K562 (cell line): ENCODE data around the gene VAT1L. TPM values are rescaled to one million over a fixed set of nuclear protein-coding genes. Genes with fewer than 3 reads are reported as not detected.

Experiments used
- ATAC-seq: fragments of 200-7000 bp; cut with Tn5 transposase; 3 replicates; pipeline ENCODE4 v1.9.1; 2020; ENCODE audit warnings: moderate library complexity
- BruUV-seq: library from RNA; stranded (reverse); fragments of 400-500 nt; replicated peaks from 2 replicates; lab custom pipeline; 2021; lab: Mats Ljungman, UMichigan
- CTCF ChIA-PET: fragments of 300-600 bp; formaldehyde crosslinking; extraction: SDS; loops from one replicate; lab custom pipeline; 2021; ENCODE audit warnings: low intra/inter-chr PET ratio; lab: Yijun Ruan, JAX
- POLR2A ChIA-PET: fragments of 300-600, 350-650 bp; sonication (Branson Sonifier 250); formaldehyde crosslinking; extraction: SDS; loops from one replicate; lab custom pipeline; 2021; ENCODE audit warnings: antibody characterized with exemption, inconsistent platforms; lab: Yijun Ruan, JAX
- DNase-seq, 4 experiments: peaks; one replicate each; pipeline versions ENCODE4 v3.0.0 to v3.0.0-alpha.2; 2011 to 2018; ENCODE audit warnings: low spot score in 3 of 4, mixed read lengths in 3 of 4; ENCODE audit errors: extremely low read depth in 1 of 4
- FAIRE-seq: peaks from 2 replicates; lab custom pipeline; 2011; peaks lifted over from hg19 to GRCh38; lab: Jason Lieb, UNC
- H2AFZ ChIP-seq: 2 replicates; pipeline ENCODE4 v1.6.0; 2011; ENCODE audit warnings: low read depth, low read length, control low read depth, inconsistent platforms
- H3K27ac ChIP-seq: fragments of 200-600 bp; 3 replicates; pipeline ENCODE4 v1.8.0; 2011; ENCODE audit warnings: low read depth, mild to moderate bottlenecking, control low read depth, inconsistent platforms, low read length, moderate library complexity, mixed read lengths; ENCODE audit errors: extremely low read depth
- H3K27me3 ChIP-seq, 2 experiments: fragments of 300-600 bp in 1 of 2; 2 replicates in 1 of 2; 3 replicates in 1 of 2; pipeline versions ENCODE4 v1.6.0 to v1.8.0; 2011; ENCODE audit warnings: inconsistent platforms in 2 of 2, low read length in 2 of 2, mild to moderate bottlenecking in 1 of 2, mixed read lengths in 1 of 2, moderate library complexity in 1 of 2; ENCODE audit not compliant: control insufficient read depth in 2 of 2, insufficient read depth in 2 of 2
- H3K36me3 ChIP-seq: fragments of 300-600 bp; 3 replicates; pipeline ENCODE4 v1.8.0; 2011; ENCODE audit warnings: mild to moderate bottlenecking, low read length, inconsistent platforms; ENCODE audit not compliant: control insufficient read depth, insufficient read depth
- H3K4me1 ChIP-seq, 2 experiments: fragments of 200-600 bp in 1 of 2; replicated peaks in 1 of 2; 2 replicates in 1 of 2; 3 replicates in 1 of 2; pipeline versions ENCODE4 v1.5.1 to v1.8.0; 2011; ENCODE audit warnings: inconsistent platforms in 2 of 2, low read length in 2 of 2, mild to moderate bottlenecking in 1 of 2, mixed read lengths in 1 of 2, moderate library complexity in 1 of 2; ENCODE audit not compliant: control insufficient read depth in 2 of 2, insufficient read depth in 2 of 2
- H3K4me2 ChIP-seq: 2 replicates; pipeline ENCODE4 v1.6.1; 2011; ENCODE audit warnings: low read length, control low read depth, inconsistent platforms, mixed read lengths; ENCODE audit not compliant: insufficient read depth
- H3K4me3 ChIP-seq: fragments of 200-600 bp; sonication (generic), shearing (Covaris generic); 2 replicates; pipeline ENCODE4 v1.5.1; 2016; ENCODE audit warnings: control low read depth, inconsistent platforms
- H3K79me2 ChIP-seq: fragments of 200-600 bp; 3 replicates; pipeline ENCODE4 v1.8.0; 2011; ENCODE audit warnings: low read length, inconsistent platforms; ENCODE audit not compliant: control insufficient read depth, insufficient read depth
- H3K9ac ChIP-seq, 2 experiments: 2 replicates each; pipeline versions ENCODE4 v1.6.0 to v1.6.1; 2011; ENCODE audit warnings: low read depth in 2 of 2, low read length in 2 of 2, control low read depth in 1 of 2, inconsistent platforms in 1 of 2, mild to moderate bottlenecking in 1 of 2, mixed read lengths in 1 of 2; ENCODE audit not compliant: insufficient read depth in 1 of 2
- H3K9me1 ChIP-seq: one replicate; pipeline ENCODE4 v1.6.0; 2011; ENCODE audit warnings: inconsistent platforms, mild to moderate bottlenecking, low read length, moderate library complexity; ENCODE audit not compliant: control insufficient read depth, insufficient read depth
- H3K9me3 ChIP-seq: replicated peaks from 2 replicates; pipeline ENCODE4 v1.5.1; 2011; ENCODE audit warnings: low read depth, low read length, inconsistent platforms; ENCODE audit not compliant: control insufficient read depth, insufficient read depth
- H4K20me1 ChIP-seq: replicated peaks from 2 replicates; pipeline ENCODE4 v1.6.1; 2011; ENCODE audit warnings: low read length, inconsistent platforms, mixed read lengths; ENCODE audit not compliant: control insufficient read depth, insufficient read depth
- ARHGAP35 ChIP-seq: fragments of 450-650 bp; IDR thresholded peaks from 2 replicates; pipeline ENCODE4 v1.6.1; 2018; ENCODE audit not compliant: partially characterized antibody
- HNRNPK ChIP-seq: fragments of 200-400 bp; formaldehyde crosslinking; IDR thresholded peaks from one replicate; pipeline ENCODE4 v1.6.1; 2018; ENCODE audit warnings: mild to moderate bottlenecking, low read depth, low read length; ENCODE audit not compliant: poor library complexity, severe bottlenecking
- KHSRP ChIP-seq: fragments of 450-650 bp; IDR thresholded peaks from 2 replicates; pipeline ENCODE4 v1.6.1; 2017
- RAD21 ChIP-seq, 2 experiments: fragments of 250-450 bp in 1 of 2; fragments of 450-650 bp in 1 of 2; sonication (Bioruptor Pico) in 1 of 2; formaldehyde crosslinking in 1 of 2; IDR thresholded peaks in 1 of 2; conservative IDR thresholded peaks in 1 of 2; 2 replicates each; pipeline versions ENCODE4 v1.4.0 to v1.8.0; 2020 to 2022; ENCODE audit warnings: mild to moderate bottlenecking in 2 of 2, moderate library complexity in 1 of 2
- ZNF3 ChIP-seq: fragments of 250-450 bp; sonication (Bioruptor Pico); IDR thresholded peaks from 2 replicates; pipeline ENCODE4 v1.5.0; 2021; ENCODE audit warnings: mild to moderate bottlenecking, moderate library complexity
- WGBS: fragments of 100-300 bp; shearing (Covaris generic); methylation state at CpG from one replicate; pipeline ENCODE4 v1.1.6; 2016; ENCODE audit warnings: low coverage, mixed read lengths; ENCODE audit not compliant: insufficient coverage; ENCODE audit errors: missing lambda C conversion rate; 5-methylcytosine and 5-hydroxymethylcytosine counted together
- in situ Hi-C: fragments of 300-500 bp; cut with MboI; formaldehyde crosslinking; loops from 4 replicates; pipeline ENCODE4 v1.15.0; 2018; ENCODE audit warnings: inconsistent platforms, mixed read lengths
- intact Hi-C: fragments of 100-400 bp; cut with micrococcal nuclease; formaldehyde crosslinking; loops from 2 replicates; pipeline ENCODE4 v1.14.2; 2022
- polyA plus RNA-seq, 8 experiments: library from polyadenylated mRNA; depleted of rRNA in 4 of 8; stranded (reverse) in 5 of 8; unstranded in 3 of 8; fragments of >200 nt; fragmentation: Nextera tagmentation in 2 of 8; fragmentation: Illumina TruSeq in 1 of 8; extraction: Ambion mirVana in 2 of 8; extraction: Trizol in 1 of 8; gene quantifications; 2 replicates each; pipeline versions ENCODE4 v1.2.1 to v1.2.3, GENCODE V29; 2011 to 2014; ENCODE audit warnings: inconsistent platforms in 1 of 8, missing spikeins in 1 of 8
- total RNA-seq, 7 experiments: library from RNA; depleted of rRNA in 6 of 7; stranded (reverse); fragments of >200 nt in 6 of 7; fragmentation: Illumina TruSeq in 2 of 7; extraction: Trizol in 2 of 7; gene quantifications; 2 replicates each; pipeline versions ENCODE4 v1.2.1 to v1.2.3, GENCODE V29; 2011 to 2021; ENCODE audit warnings: low replicate concordance in 1 of 7
- TF ChIP-seq, protein P1 (sequence below): fragments of 250-450 bp; sonication (Bioruptor Pico); IDR thresholded peaks from 2 replicates; pipeline ENCODE4 v1.8.0; 2022; ENCODE audit warnings: moderate library complexity, mild to moderate bottlenecking, inconsistent platforms
- TF ChIP-seq, protein P2 (sequence below), 3 experiments: IDR thresholded peaks in 2 of 3; conservative IDR thresholded peaks in 1 of 3; 2 replicates each; pipeline ENCODE4 v1.5.1; 2011 to 2012; ENCODE audit warnings: low read length in 3 of 3, mild to moderate bottlenecking in 3 of 3, control low read depth in 2 of 3, improper control_type of control experiment in 1 of 3, inconsistent platforms in 1 of 3, low read depth in 1 of 3, mixed read lengths in 1 of 3, moderate library complexity in 1 of 3; ENCODE audit not compliant: insufficient read depth in 2 of 3
- TF ChIP-seq, protein P3 (sequence below): fragments of 250-450 bp; sonication (Bioruptor Pico); IDR thresholded peaks from 2 replicates; pipeline ENCODE4 v1.8.0; 2022; ENCODE audit warnings: inconsistent platforms, mild to moderate bottlenecking, moderate library complexity, borderline replicate concordance
- TF ChIP-seq, protein P4 (sequence below): sonication (generic); formaldehyde crosslinking; IDR thresholded peaks from 2 replicates; pipeline ENCODE4 v1.8.0; 2023; ENCODE audit warnings: missing genetic modification reagents, mild to moderate bottlenecking, borderline replicate concordance

VAT1L gene
- total and polyA plus RNA-seq, 9 of the 15 experiments (the other 6 are each of a cell fraction or from before 2014, with no cell fraction given) = 0.01 TPM; not detected in 8

DNA sequence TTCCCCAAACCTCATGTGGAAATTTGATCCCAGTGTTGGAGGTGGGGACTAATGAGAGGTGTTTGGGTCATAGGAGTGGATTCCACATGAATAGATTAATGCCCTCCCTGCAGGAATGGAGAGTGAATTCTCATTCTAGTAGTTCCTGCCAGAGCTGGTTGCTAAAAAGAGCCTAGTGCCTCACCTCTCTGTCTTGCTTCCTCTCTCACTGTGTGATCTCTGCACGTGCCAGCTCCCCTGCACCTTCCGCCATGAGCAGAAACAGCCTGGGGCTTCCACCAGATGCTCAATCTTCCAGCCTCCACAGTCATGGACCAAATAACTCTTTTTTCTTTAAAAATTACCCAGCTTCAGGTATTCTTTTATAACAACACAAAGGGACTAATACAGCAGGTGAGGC, 161.1 kb downstream of the VAT1L start (continued):
- TF ChIP-seq, protein P1, sequence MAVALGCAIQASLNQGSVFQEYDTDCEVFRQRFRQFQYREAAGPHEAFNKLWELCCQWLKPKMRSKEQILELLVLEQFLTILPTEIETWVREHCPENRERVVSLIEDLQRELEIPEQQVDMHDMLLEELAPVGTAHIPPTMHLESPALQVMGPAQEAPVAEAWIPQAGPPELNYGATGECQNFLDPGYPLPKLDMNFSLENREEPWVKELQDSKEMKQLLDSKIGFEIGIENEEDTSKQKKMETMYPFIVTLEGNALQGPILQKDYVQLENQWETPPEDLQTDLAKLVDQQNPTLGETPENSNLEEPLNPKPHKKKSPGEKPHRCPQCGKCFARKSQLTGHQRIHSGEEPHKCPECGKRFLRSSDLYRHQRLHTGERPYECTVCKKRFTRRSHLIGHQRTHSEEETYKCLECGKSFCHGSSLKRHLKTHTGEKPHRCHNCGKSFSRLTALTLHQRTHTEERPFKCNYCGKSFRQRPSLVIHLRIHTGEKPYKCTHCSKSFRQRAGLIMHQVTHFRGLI = no peak

DNA sequence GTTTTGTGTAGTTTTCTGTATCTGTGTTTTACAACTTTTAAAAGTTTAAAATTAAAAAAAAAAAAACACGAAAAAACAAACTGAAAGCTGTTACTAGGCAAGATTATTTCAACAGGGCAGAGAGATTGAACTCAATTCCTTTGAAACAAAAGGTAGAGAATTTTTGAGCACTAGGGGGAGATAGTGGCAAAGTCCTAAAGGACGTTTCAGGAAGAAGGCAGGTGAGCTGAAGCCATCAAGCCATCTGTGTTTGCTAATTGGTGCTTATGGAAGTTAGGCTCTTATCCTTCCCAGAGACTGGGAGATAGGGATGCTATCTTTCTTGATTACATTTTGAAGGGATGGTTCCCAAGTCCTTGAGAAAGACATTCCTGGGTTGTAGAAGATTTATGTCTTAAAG, 163.4 kb downstream of the VAT1L start:
- no TSS peak for BruUV-seq
- no peaks in the 10 kb centered on the region for H3K9me1 ChIP-seq
- H3K9ac ChIP-seq = no peak overlapping the region
- 0% methylated on average over 2 of the region's 2 CpGs for whole genome bisulfite sequencing
- H3K4me2 ChIP-seq = no peak overlapping the region
- no peaks in the 10 kb centered on the region for H3K79me2 ChIP-seq
- ATAC-seq (peak; percentile 65; the same call in 2 of the 3 replicates), FAIRE-seq (peak; percentile 75)
- H3K27ac ChIP-seq = no peak overlapping the region
- CTCF ChIA-PET = interaction anchor here (0.7 to 0.8 kb wide), 3 partner anchors 230 to 716 kb away, joined by 3 to 5 read pairs (median 3); partner anchors contain the start of gene NUDT7
- H3K9me3 ChIP-seq = no peaks in the 10 kb centered on the region
- no peak overlapping the region for H2AFZ ChIP-seq
- no peak overlapping the region for H3K4me3 ChIP-seq
- H3K36me3 ChIP-seq = no peaks in the 10 kb centered on the region
- TF ChIP-seq ZNF3 (CRISPR knock-in tag) (no peak), ARHGAP35 (no peak), KHSRP (no peak), RAD21 (CRISPR knock-in tag; conservative IDR thresholded peaks at IDR 0.05 in 1 of 2, IDR thresholded peaks at IDR 0.05 in 1 of 2) (peak in 1 of 2 experiments; percentile 28; a peak in 2 of 4 replicates), HNRNPK (no peak)
- TF ChIP-seq, protein P2, sequence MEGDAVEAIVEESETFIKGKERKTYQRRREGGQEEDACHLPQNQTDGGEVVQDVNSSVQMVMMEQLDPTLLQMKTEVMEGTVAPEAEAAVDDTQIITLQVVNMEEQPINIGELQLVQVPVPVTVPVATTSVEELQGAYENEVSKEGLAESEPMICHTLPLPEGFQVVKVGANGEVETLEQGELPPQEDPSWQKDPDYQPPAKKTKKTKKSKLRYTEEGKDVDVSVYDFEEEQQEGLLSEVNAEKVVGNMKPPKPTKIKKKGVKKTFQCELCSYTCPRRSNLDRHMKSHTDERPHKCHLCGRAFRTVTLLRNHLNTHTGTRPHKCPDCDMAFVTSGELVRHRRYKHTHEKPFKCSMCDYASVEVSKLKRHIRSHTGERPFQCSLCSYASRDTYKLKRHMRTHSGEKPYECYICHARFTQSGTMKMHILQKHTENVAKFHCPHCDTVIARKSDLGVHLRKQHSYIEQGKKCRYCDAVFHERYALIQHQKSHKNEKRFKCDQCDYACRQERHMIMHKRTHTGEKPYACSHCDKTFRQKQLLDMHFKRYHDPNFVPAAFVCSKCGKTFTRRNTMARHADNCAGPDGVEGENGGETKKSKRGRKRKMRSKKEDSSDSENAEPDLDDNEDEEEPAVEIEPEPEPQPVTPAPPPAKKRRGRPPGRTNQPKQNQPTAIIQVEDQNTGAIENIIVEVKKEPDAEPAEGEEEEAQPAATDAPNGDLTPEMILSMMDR (IDR thresholded peaks at IDR 0.05 in 2 of 3, conservative IDR thresholded peaks at IDR 0.05 in 1 of 3; ENCODE audit: insufficient read depth in 2 of 3, low read depth in 1 of 3, low read length in 3 of 3) = peak; percentile 30 to 51 (median 38); a peak in 4 of 6 replicates
- TF ChIP-seq, protein P3, sequence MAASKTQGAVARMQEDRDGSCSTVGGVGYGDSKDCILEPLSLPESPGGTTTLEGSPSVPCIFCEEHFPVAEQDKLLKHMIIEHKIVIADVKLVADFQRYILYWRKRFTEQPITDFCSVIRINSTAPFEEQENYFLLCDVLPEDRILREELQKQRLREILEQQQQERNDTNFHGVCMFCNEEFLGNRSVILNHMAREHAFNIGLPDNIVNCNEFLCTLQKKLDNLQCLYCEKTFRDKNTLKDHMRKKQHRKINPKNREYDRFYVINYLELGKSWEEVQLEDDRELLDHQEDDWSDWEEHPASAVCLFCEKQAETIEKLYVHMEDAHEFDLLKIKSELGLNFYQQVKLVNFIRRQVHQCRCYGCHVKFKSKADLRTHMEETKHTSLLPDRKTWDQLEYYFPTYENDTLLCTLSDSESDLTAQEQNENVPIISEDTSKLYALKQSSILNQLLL (CRISPR knock-in tag) = no peak
- TF ChIP-seq, protein P4, sequence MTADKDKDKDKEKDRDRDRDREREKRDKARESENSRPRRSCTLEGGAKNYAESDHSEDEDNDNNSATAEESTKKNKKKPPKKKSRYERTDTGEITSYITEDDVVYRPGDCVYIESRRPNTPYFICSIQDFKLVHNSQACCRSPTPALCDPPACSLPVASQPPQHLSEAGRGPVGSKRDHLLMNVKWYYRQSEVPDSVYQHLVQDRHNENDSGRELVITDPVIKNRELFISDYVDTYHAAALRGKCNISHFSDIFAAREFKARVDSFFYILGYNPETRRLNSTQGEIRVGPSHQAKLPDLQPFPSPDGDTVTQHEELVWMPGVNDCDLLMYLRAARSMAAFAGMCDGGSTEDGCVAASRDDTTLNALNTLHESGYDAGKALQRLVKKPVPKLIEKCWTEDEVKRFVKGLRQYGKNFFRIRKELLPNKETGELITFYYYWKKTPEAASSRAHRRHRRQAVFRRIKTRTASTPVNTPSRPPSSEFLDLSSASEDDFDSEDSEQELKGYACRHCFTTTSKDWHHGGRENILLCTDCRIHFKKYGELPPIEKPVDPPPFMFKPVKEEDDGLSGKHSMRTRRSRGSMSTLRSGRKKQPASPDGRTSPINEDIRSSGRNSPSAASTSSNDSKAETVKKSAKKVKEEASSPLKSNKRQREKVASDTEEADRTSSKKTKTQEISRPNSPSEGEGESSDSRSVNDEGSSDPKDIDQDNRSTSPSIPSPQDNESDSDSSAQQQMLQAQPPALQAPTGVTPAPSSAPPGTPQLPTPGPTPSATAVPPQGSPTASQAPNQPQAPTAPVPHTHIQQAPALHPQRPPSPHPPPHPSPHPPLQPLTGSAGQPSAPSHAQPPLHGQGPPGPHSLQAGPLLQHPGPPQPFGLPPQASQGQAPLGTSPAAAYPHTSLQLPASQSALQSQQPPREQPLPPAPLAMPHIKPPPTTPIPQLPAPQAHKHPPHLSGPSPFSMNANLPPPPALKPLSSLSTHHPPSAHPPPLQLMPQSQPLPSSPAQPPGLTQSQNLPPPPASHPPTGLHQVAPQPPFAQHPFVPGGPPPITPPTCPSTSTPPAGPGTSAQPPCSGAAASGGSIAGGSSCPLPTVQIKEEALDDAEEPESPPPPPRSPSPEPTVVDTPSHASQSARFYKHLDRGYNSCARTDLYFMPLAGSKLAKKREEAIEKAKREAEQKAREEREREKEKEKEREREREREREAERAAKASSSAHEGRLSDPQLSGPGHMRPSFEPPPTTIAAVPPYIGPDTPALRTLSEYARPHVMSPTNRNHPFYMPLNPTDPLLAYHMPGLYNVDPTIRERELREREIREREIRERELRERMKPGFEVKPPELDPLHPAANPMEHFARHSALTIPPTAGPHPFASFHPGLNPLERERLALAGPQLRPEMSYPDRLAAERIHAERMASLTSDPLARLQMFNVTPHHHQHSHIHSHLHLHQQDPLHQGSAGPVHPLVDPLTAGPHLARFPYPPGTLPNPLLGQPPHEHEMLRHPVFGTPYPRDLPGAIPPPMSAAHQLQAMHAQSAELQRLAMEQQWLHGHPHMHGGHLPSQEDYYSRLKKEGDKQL (CRISPR knock-in tag) = no peak
- TF ChIP-seq, all 486 proteins: peak for 2
- in situ Hi-C loops (loop anchor here (25.0 kb wide), 1 partner anchor 714 kb away; no protein-coding TSS in a partner anchor), intact Hi-C loops (no loop called here)
- no peaks in the 10 kb centered on the region for H3K4me1 ChIP-seq
- H4K20me1 ChIP-seq = no peaks in the 10 kb centered on the region
- DNase-seq = peak; percentile 23 to 34 (median 28)
- POLR2A ChIA-PET = interaction anchor here (1.4 kb wide), 1 partner anchor 23 kb away, joined by 3 read pairs; no protein-coding TSS in a partner anchor
- peaks cover 0 to 12% of the 10 kb centered on the region in 2 experiments; a peak in 1 of 5 replicates for H3K27me3 ChIP-seq
